Prostate gland (tissue), 2 donors: Measurements from ENCODE around the gene JAKMIP2. TPM values are rescaled to one million over a fixed set of nuclear protein-coding genes. Genes with fewer than 3 reads are reported as not detected.

ENCODE experiments used
- DNase-seq: peaks from one replicate; pipeline ENCODE4 v3.0.0-alpha.2; 2019; ENCODE audit warnings: low spot score
- H3K27ac ChIP-seq, 2 donors: fragments of 200-600 bp; sonication (generic); 2 replicates each; pipeline ENCODE4 v1.5.1; 2017 to 2019
- H3K27me3 ChIP-seq: fragments of 200-600 bp; sonication (generic); replicated peaks from 2 replicates; pipeline ENCODE4 v1.5.1; 2019; ENCODE audit not compliant: insufficient read depth
- H3K36me3 ChIP-seq, 2 donors: fragments of 200-600 bp; sonication (generic); 1 replicate in 1 of 2; 2 replicates in 1 of 2; pipeline versions ENCODE4 v1.5.1 to v1.8.1; 2017 to 2019
- H3K4me1 ChIP-seq: fragments of 200-600 bp; sonication (generic); replicated peaks from 2 replicates; pipeline ENCODE4 v1.5.1; 2019
- H3K4me3 ChIP-seq, 2 donors: fragments of 200-600 bp; sonication (generic); 2 replicates each; pipeline ENCODE4 v1.5.1; 2017 to 2019
- H3K9me3 ChIP-seq: fragments of 200-600 bp; sonication (generic); 2 replicates; pipeline ENCODE4 v1.5.1; 2017
- POLR2A ChIP-seq: fragments of 450-650 bp; IDR thresholded peaks from one replicate; pipeline ENCODE4 v1.6.1; 2016; ENCODE audit warnings: antibody characterized with exemption, mild to moderate bottlenecking
- POLR2AphosphoS5 ChIP-seq: sonication (generic); formaldehyde crosslinking; IDR thresholded peaks from one replicate; pipeline ENCODE4 v1.6.1; 2017; ENCODE audit warnings: antibody characterized with exemption
- WGBS: methylation state at CpG from one replicate; pipeline ENCODE4 v1.1.5; 2018; 5-methylcytosine and 5-hydroxymethylcytosine counted together
- intact Hi-C: fragments of 100-400 bp; cut with DNase I; formaldehyde crosslinking; loops from one replicate; pipeline ENCODE4 v1.14.2; 2022
- total RNA-seq, 2 donors: library from RNA; depleted of rRNA; stranded (reverse); fragments of >200 nt; gene quantifications; one replicate each; pipeline ENCODE4 v1.1.0, GENCODE V29; 2016
- TF ChIP-seq, protein P1 (sequence below), 4 experiments: fragments of 200-600 bp in 2 of 4; fragments of 450-650 bp in 2 of 4; sonication (generic) in 2 of 4; IDR thresholded peaks; 1 replicate in 3 of 4; 2 replicates in 1 of 4; pipeline ENCODE4 v1.5.1; 2016 to 2019; ENCODE audit warnings: antibody characterized with exemption in 4 of 4, mild to moderate bottlenecking in 2 of 4, moderate library complexity in 2 of 4

Gene JAKMIP2
- total RNA-seq, 2 donors from 2014 or later, result 0.85 to 1.2 TPM

DNA sequence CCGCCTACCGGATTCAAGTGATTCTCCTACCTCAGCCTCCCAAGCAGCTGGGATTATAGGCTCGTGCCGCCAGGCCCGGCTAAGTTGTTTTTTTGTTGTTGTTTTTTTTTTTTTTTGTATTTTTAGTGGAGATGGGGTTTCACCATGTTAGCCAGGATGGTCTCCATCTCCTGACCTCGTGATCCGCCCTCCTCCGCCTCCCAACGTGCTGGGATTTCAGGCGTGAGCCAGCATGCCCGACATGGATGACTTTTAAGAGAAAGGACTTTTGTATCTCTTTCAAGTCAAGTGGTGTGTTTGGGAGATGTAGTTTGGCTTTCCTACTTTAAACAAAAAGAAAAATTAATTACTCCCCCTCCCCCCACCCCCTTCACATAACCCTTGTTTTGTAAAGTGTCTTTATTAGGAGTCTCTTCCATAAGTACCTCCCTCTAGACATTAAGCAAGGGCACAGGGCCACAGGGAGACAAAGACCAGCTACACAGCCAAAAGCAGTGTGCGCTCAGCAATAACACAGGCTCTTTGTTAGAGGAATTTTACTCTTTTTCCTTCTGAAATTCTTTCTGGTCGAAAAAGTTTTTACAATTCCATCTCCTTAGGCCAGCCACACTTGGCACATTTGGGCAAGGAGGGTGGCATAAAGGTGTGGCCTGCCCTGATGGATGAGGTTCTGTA lies 31.2 kb downstream of the JAKMIP2 start:
- Histone ChIP-seq H3K4me3 (no peak overlapping the region), H3K4me1 (no peaks in the 10 kb centered on the region), H3K36me3 (no peaks in the 10 kb centered on the region), H3K27ac (no peak overlapping the region), H3K27me3 (no peaks in the 10 kb centered on the region), H3K9me3 (no peaks in the 10 kb centered on the region)
- TF ChIP-seq POLR2AphosphoS5 (no peak), POLR2A (no peak)
- TF ChIP-seq, protein P1, sequence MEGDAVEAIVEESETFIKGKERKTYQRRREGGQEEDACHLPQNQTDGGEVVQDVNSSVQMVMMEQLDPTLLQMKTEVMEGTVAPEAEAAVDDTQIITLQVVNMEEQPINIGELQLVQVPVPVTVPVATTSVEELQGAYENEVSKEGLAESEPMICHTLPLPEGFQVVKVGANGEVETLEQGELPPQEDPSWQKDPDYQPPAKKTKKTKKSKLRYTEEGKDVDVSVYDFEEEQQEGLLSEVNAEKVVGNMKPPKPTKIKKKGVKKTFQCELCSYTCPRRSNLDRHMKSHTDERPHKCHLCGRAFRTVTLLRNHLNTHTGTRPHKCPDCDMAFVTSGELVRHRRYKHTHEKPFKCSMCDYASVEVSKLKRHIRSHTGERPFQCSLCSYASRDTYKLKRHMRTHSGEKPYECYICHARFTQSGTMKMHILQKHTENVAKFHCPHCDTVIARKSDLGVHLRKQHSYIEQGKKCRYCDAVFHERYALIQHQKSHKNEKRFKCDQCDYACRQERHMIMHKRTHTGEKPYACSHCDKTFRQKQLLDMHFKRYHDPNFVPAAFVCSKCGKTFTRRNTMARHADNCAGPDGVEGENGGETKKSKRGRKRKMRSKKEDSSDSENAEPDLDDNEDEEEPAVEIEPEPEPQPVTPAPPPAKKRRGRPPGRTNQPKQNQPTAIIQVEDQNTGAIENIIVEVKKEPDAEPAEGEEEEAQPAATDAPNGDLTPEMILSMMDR (IDR thresholded peaks at IDR 0.05), result no peak
- 58% methylated on average over 13 of the region's 13 CpGs for WGBS
- no peak for DNase-seq
- intact Hi-C loops, result no loop called here

DNA sequence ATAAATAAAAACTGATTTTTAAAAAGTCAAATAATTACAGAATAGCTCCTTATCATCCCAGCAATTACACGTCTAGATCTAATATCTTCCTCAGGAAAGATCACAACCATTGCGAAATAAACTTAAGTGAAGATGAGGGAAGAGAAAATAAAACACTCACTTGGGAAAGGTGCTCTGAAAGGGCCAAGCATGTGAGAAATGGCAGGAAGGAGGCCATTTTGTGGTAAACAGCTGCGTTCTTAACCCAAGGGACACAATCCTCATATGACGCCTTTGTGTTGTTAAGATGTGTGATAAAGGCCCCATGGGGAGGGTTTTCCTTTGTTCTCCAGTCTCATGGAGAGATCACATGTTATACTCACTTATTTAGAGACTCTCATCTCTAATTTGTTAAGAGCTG lies 32.5 kb downstream of the JAKMIP2 start:
- Histone ChIP-seq H3K27ac (no peak overlapping the region), H3K9me3 (no peaks in the 10 kb centered on the region), H3K36me3 (no peaks in the 10 kb centered on the region), H3K4me3 (no peak overlapping the region), H3K27me3 (no peaks in the 10 kb centered on the region), H3K4me1 (no peaks in the 10 kb centered on the region)
- 83% methylated on average over 4 of the region's 4 CpGs for WGBS
- DNase-seq, result no peak
- TF ChIP-seq POLR2AphosphoS5 (no peak), POLR2A (no peak)
- TF ChIP-seq, protein P1 (IDR thresholded peaks at IDR 0.05), result no peak
- intact Hi-C loops, result no loop called here

DNA sequence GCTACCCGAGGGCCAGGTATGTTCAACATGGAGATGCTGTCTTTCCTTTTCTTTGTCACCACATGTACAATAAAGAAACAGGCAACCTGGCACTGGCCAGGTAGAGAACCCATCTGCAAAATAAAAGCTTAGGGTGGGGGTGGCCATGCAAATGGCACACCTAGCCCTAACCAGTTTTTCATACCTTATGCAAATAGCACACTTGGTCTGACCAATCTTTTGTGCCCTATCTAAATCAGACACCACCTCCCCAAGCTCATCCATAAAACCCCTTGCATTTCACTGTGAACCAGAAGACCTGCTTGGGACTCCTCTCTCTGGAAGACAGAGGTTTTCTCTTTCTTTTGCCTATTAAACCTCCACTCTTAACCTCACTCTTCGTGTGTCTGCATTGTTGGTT lies 33.9 kb downstream of the JAKMIP2 start:
- no peaks in the 10 kb centered on the region for H3K27me3 ChIP-seq
- no peak for DNase-seq
- no peaks in the 10 kb centered on the region for H3K4me1 ChIP-seq
- TF ChIP-seq, protein P1 (IDR thresholded peaks at IDR 0.05), result no peak
- no peak overlapping the region for H3K27ac ChIP-seq
- H3K36me3 ChIP-seq, result no peaks in the 10 kb centered on the region
- WGBS, result 42% methylated on average over 2 of the region's 2 CpGs
- intact Hi-C loops, result no loop called here
- no peak overlapping the region for H3K4me3 ChIP-seq
- H3K9me3 ChIP-seq, result no peaks in the 10 kb centered on the region

GRCh38 chr5:147746986-147747385 lies 35.5 kb downstream of the JAKMIP2 start:
- intact Hi-C loops, result no loop called here
- TF ChIP-seq, protein P1 (IDR thresholded peaks at IDR 0.05), result no peak
- no peak for TF ChIP-seq POLR2A
- no peak for TF ChIP-seq POLR2AphosphoS5
- no peaks in the 10 kb centered on the region for H3K36me3 ChIP-seq
- H3K27ac ChIP-seq, result no peak overlapping the region
- no peaks in the 10 kb centered on the region for H3K4me1 ChIP-seq
- H3K4me3 ChIP-seq, result no peak overlapping the region
- 85% methylated on average over 3 of the region's 3 CpGs for WGBS
- DNase-seq, result no peak
- no peaks in the 10 kb centered on the region for H3K27me3 ChIP-seq
- H3K9me3 ChIP-seq, result no peaks in the 10 kb centered on the region

- Histone ChIP-seq H3K4me1 (no peaks in the 10 kb centered on the region), H3K4me3 (no peak overlapping the region), H3K27me3 (no peaks in the 10 kb centered on the region), H3K9me3 (no peaks in the 10 kb centered on the region), H3K36me3 (no peaks in the 10 kb centered on the region), H3K27ac (no peak overlapping the region)
- 64% methylated on average over 1 of the region's 1 CpG for WGBS
- no peak for DNase-seq
- TF ChIP-seq, protein P1 (IDR thresholded peaks at IDR 0.05), result no peak
- TF ChIP-seq POLR2AphosphoS5 (no peak), POLR2A (no peak)
- intact Hi-C loops, result no loop called here
Observed at GRCh38 chr5:147743678-147744374, 38.7 kb downstream of the JAKMIP2 start.
